Activated CD4-positive, CD25-positive, alpha-beta regulatory T cell (primary cell): ENCODE results near the gene TANGO6.
A peak's percentile ranks its signal among the peaks of the same experiment; 100 is the strongest.
"Not testable (repeated sequence)": the region's sequence is repeated elsewhere in the genome, so short reads cannot be mapped to it uniquely, and the experiment has no call there.

Experiments used
- DNase-seq, 4 experiments: peaks; one replicate each; lab custom pipeline; 2025; lab: John Stamatoyannopoulos, UW

The TANGO6 gene

DNA sequence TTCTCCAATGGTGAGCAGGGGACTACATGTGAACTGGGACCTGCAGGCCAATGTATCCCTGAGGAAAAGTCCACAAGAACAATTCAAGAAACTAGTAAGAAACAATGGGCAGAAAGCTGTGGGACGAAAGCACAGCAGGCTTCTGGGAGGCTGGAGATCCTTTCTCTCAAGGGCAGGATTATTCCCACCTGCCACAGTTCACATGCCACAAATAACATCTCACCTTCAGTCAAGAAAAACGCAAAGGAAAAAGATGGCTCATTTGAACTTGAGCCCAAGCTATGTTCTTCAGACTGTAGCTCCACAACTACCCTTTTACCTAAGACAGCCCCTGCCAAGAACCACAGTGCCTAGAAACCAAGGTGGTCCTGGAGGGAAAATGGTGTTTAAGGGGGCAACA lies 275.1 kb downstream of the TANGO6 start:
- DNase-seq: no peak

DNA sequence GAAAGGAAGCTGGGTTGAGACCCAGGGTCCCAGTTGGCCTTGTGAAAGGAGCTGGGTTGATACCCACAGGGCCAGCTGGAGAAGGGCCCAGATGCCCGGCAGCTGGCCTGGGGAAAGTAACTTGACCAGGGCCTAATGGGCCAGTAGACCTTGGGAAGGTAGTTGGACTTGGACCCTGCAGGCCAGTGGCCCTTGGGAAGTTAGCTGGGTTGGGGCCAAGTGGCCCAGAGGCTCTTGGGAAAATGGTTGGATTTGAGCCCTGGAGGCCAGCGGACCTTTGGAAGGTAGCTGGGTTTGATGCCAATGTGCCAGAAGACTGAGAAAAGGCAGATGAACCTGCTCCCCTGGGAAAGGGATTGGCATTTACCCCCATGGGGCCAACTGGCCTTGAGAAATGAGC lies 275.7 kb downstream of the TANGO6 start:
- DNase-seq: no peak

DNA sequence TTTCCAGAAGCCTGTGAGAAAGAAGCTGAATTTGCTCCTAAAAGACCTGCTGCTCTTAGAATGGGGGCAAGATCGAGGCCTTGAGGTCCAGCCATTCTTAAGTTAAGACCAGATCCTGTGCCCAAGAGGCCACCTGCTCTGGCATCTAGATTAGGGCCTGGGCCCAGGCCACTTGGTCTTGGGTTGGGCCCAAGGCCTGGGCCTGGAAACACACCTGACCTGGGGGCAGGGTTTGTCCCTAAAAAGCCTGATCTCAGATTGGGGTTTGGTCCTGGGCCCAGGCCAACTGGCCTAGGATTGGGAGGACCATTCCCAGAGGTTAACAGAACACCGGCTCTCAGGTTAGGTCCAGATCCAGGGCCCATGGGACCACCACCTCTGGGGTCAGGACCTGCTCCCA lies 276.2 kb downstream of the TANGO6 start:
- no peak for DNase-seq

DNA sequence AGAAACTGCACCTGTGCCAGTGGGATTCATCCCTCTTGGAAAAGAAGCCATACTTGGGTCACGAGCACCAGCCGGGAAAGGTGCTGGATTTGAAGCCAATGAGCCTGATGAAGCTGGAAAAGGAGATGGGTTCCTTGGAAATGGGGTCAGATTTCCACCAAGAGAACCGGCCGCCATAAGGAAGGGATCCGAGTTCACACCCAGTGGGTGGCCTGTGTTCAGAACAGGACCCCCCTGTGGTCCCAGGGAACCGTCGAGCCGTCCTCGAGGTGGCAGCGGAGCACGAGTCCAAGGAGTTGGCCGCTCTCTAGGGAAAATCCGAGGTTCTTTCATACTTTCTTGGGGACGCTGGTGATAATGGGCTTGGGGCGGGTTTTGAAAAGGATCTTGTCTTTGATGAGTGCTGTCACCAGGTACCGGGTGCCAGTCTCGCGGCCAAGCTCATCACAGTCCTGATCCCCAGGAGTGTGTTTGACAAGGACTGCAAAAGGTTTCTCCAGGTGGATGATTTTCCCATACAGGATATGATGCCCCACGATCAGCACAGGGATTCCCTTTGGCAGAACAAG lies 276.8 kb downstream of the TANGO6 start:
- DNase-seq: no peak

DNA sequence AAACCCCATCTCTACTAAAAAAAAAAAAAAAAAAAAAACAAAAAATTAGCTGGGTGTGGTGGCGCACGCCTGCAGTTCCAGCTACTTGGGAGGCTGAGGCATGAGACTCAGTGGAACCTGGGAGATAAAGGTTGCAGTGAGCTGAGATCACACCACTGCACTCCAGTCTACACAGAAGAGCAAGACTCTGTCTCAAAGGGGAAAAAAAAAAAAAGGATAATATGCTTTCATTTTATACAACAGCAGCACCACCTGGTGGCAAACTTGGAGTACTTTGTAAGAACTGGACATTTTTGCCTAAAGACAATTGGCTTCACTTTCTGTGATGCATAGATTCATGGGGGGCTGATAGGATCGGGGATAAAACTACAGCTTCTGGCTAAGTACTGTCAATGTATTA lies 280.6 kb downstream of the TANGO6 start:
- DNase-seq: peak; percentile 14 to 50 (median 35)

DNA sequence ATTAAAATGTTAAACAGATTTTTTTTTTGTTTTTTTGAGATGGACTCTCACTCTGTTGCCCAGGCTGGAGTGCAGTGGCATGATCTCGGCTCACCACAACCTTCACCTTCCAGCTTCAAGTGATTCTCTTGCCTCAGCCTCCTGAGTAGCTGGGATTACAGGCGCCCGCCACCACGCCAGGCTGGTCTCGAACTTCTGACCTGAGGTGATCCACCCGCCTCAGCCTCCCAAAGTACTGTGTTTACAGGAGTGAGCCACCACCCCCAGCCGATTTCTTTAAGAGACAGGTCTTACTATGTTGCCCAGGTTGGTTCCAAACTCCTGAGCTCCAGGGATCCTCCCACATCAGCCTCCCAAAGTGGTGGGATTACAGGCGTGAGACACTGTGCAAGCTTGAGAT lies 281.1 kb downstream of the TANGO6 start:
- DNase-seq: not testable (repeated sequence)

DNA sequence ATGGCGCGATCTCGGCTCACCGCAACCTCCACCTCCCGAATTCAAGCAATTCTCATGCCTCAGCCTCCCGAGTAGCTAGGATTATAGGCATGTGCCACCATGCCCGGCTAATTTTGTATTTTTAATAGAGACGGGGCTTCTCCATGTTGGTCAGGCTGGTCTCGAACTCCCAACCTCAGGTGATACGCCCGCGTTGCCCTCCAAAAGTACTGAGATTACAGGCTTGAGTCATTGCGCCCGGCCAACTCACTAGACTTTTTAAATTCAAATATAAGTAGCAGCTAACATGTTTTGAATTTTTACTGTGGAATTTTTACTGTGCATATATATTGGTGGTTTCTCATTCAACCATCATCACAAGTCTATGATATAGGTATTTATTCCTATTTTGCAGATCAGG lies 281.6 kb downstream of the TANGO6 start:
- not testable (repeated sequence) for DNase-seq

DNA sequence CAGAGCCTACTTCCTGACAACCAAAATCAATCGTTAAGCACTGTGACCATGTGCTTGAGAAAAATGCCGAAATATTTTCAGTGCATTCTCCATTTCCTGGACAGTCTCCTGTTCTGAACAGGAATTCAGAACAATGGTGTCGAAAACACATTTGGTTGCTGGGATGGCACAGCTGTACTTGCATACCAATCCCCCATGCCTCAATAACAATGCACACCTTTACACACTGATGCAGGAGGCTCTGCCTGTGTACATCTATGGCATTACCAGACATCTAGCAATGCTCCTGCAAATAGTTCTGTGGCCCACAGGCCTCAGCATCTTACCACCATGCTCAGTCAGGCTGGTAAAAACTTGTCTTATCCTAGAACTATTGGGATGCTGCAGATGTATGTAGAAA lies 282.9 kb downstream of the TANGO6 start:
- DNase-seq: no peak

DNA sequence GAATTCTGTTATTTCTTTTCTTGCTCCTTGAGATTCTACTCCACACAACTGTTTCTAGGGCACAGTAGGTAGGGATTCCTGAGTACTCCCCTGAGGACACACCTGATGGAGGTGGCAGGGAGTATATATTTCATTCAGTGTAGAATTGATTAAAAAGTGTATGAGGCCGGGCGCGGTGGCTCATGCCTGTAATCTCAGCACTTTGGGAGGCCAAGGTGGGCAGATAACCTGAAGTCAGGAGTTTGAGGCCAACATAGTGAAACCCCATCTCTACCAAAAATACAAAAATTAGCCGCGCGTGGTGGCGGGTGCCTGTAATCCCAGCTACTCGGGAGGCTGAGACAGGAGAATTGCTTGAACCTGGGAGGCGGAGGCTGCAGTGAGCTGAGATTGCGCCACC lies 283.5 kb downstream of the TANGO6 start:
- DNase-seq: not testable (repeated sequence)

DNA sequence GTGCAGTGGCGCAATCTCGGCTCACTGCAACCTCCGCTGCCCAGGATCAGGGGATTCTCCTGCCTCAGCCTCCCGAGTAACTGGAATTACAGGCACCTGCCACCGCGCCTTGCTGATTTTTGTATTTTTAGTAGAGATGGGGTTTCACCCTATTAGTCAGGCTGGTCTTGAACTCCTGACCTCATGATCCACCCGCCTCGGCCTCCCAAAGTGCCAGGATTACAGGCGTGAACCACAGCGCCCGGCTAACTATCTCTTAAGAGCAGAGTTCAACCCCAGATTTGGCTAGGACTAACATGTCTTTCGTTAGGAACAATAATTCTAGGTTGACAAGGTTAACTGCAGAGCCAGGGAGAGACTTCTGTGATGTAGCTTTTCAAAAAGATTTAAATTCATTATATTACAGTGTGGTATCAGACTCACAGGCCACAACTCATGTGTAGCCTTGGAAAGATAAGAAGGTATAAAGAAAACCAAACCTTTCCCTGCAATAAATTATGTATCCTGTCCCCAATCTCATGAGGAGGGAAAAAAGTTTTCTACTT lies 284.7 kb downstream of the TANGO6 start:
- DNase-seq: no peak

DNA sequence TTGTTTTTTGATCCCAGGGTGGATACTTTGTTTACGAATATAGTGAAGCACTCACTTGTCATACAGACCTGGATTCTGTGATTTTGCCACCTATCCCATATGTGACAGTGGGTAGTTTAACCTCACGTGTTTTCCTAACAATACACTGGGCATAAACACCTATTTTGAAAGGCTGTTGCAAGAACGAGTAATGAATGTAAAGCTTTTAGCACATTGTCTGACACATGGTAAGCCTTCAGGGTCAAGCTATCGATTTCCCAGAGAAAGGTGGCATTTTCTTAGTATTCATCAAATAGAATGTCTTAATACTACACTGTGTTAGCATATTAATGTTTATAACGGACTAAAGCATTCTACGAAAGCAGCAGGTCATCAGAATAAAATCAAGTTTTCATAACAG lies 287.1 kb downstream of the TANGO6 start:
- no peak for DNase-seq

DNA sequence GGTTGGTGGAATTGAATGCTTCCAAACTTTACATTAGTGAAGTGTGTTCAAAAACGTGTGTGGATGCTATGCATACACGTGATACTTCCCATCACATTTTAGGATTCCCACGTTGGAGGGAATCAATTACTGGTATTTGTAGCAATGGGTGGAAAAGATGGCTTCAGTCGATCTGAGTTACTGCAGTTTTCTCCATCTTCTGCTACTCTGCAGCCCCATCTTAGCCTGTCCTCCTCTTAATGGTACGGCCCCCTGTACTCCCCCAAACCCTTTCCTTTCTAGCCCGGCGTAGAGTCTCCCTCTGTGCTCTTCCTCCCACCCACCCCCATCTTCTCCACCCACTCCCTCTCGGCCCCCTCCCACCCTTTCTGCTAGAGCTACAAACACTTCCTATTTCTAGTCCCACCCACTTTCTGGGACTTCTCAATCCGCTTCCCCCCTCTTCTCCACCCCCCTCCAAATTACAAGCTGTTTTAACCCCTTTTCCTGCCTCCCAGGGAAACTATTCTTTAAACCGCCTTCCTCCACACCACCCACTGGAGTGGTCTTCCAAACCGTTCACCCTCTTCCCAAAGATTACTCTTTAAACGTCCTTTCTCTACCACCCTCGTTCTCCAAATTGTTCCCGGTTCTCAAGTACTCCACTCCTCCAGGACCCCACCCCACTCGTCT lies 288.0 kb downstream of the TANGO6 start:
- no peak for DNase-seq

DNA sequence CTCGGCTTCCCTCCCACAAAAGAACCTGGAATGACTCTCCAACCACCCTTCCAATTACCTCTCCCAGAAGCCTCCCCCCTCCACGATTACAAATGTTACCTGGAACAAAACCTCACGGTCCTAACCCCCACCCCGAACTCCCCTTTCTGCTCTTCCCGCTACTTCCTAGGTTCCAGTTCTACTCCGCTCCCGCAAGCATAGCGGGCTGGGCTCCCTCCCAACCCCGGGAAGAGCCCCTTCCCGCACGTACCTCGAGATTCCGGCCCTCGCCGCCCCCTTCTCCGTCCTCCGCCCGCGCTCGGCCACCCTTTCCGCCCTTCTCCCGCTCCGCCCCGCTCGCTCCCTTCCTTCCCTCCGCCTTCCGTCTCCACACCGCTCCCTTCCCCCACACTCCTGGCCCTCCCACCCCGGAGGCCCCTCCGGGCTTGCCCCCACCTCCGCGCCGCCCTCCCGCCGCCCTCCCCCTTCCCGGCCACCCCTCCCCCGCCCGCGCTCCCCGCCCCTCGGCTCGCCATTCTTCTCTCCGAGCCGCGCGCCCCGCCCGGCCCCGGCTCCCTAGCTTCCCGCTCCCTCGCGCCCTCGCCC lies 288.6 kb downstream of the TANGO6 start:
- peak; percentile 58 to 72 (median 67) for DNase-seq

DNA sequence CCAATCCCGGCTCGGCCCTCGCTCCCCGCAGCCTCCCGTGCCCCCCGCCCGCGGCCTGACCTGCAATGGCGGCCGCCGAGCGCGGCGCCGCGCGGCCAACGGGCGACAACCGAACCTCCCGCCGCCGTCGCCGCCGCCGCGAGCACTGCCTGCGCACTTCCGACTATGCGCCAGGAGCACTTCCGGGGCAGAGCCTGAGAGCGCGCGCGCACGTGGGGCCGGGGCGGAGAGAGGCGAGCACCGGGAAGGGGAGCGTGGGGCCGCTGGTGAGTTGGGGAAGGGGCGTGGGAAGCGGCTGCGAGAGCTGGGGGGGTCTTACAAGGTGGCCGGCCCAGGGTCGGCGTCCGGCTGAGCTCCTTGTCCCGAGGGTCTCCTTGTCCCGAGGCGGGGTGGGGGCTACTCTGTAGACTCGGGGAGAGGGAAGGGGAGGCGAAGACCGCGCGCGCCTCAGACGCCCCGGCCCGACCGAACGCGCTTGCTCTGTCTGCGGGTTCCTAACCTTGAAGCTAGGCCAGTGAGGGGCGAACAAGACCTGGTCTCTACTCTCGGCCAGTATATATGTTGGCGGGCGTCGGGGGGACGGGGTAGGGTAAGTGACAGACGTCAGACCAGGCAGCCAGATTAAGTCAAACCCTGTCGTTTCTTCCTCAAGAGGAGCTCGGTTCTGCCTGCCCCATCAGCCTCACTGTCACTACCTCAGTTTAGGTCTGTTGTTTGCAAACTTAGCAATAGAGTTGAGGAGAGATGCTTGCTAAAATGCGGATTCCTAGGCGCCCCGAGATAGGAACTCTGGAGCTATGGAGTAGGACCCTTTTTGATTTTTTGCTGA lies 289.3 kb downstream of the TANGO6 start, which contains the start of the genes CHTF8 and UTP4:
Gene CHTF8 (minus strand): TSS at position 165 of the 829 bp plus-strand sequence. CDS start 11,130 bp downstream, outside the sequence.
Gene UTP4 (plus strand): TSS at position 226 of the 829 bp plus-strand sequence. CDS start 811 bp downstream, outside the sequence.
- peak; percentile 70 to 82 (median 74) for DNase-seq

DNA sequence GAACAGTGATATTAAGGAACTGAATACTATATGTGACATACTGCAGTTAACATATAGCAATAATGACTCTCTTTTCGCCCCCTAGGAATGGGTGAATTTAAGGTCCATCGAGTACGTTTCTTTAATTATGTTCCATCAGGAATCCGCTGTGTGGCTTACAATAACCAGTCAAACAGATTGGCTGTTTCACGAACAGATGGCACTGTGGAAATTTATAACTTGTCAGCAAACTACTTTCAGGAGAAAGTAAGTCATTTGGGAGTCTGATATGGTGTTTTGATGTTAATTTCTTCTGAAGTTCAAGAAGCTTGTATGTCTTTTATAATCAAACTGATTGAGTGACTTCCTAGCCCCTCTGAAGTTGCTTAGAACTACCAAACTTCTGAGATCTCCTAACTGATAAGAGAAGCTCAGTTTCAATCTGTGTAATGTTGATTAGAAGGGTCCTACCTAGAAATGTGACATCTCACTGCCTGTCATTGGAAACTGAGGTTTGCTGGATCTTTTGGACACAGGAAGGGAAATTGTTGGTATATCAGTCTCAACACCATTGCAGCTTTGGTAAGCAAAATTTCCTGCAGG lies 290.1 kb downstream of the TANGO6 start:
- no peak for DNase-seq
